ENCODE results near the gene BCAS3.

The BCAS3 gene

DNA sequence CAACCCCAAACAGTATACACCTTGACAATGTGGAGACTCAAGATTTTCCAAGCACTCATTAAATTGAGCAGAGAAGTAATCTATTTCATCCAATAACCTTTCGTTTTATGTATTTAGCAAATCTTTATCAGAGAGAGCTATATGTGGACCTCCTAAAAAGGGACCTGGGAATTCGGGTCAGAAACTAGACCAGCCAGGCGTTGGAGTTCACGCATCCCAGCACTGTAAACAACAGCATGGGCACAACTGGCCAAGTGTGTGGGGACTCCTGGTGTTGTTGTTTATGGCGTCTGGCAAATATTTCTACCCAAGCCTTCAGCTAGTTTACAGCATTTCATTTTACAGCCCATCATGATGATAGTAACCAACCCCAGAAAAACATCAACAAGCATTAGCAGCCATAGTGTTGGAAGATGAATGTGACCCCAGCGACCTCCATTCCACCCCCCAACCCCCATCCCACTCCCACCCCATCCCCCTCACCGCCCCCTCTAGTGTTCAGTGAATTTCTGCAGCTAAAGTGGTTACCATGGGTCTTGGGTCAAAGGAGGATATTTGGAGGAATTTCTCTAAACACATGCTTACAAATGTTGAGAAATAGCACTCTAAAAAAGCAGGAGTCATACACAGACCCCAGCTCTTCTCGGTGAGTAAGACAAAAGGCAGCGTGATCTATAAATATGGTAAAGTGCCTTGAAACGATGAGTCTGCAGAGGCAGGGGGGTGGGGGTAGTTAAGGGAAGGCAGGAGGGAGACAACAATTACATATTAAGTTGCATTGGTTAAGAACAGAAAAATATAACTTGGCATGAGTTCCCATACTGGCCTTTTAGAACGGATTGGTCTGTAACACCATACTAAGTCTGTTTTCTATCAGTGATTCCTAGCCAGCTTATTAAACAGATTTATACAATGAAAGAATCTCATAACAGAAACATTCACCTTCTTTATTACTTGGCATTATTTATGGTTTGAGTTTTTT is 630.5 kb downstream of the BCAS3 start:
- H3K4me3 ChIP-seq (replicated peaks in 1 of 2; ENCODE audit: low read depth in 2 of 2, low read length in 2 of 2): no peak overlapping the region
- TF ChIP-seq, protein P1, sequence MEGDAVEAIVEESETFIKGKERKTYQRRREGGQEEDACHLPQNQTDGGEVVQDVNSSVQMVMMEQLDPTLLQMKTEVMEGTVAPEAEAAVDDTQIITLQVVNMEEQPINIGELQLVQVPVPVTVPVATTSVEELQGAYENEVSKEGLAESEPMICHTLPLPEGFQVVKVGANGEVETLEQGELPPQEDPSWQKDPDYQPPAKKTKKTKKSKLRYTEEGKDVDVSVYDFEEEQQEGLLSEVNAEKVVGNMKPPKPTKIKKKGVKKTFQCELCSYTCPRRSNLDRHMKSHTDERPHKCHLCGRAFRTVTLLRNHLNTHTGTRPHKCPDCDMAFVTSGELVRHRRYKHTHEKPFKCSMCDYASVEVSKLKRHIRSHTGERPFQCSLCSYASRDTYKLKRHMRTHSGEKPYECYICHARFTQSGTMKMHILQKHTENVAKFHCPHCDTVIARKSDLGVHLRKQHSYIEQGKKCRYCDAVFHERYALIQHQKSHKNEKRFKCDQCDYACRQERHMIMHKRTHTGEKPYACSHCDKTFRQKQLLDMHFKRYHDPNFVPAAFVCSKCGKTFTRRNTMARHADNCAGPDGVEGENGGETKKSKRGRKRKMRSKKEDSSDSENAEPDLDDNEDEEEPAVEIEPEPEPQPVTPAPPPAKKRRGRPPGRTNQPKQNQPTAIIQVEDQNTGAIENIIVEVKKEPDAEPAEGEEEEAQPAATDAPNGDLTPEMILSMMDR (IDR thresholded peaks at IDR 0.05; ENCODE audit: low read depth, low read length): no peak
- DNase-seq (ENCODE audit: low read depth in 2 of 2): peak; percentile 93 to 98

DNA sequence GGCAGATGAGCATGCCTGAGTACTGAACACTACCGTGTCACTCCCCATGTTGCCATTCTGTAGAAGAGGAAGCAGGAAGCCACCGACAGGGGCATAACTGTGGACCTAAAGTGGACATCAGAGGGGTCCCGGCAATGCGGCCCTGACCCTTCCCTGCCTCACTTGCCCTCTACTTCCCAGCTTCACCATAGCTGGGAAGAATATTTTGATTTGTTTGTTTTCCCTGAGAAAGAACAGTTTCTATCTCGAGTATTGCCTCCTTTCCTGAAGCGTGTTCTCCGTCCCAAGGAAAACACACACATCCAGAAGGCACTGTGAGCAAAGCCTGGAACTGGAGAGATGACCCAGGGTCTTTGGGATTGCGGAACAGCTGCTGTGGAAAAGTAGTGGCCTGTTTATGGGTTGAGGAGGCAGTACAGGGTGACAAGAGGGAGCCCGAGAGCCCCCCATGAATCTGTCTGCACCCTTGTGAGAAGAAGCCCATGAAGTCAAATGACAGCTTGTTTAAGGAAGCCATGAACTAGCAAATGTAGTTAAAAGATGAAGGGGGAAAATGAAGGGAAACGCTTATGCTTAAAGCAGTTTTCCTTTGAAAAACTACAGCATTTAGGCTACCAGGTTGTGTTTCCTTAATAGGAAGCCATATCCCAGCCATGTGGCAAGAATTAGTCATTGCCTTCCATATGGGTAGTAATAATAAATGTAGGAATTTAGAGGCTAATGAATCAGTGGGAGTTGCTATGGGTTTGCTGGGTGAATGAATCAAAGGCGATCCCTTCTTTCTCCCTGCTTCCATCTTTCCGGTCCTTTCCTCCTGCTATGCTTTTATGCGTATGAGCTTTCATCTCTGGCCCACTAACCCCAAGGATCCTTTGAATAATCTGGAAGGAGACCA is 632.0 kb downstream of the BCAS3 start:
- no peak overlapping the region for H3K4me3 ChIP-seq (replicated peaks in 1 of 2; ENCODE audit: low read depth in 2 of 2, low read length in 2 of 2)
- TF ChIP-seq, protein P1 (IDR thresholded peaks at IDR 0.05; ENCODE audit: low read depth, low read length): no peak
- peak; percentile 52 to 89 for DNase-seq (ENCODE audit: low read depth in 2 of 2)

DNA sequence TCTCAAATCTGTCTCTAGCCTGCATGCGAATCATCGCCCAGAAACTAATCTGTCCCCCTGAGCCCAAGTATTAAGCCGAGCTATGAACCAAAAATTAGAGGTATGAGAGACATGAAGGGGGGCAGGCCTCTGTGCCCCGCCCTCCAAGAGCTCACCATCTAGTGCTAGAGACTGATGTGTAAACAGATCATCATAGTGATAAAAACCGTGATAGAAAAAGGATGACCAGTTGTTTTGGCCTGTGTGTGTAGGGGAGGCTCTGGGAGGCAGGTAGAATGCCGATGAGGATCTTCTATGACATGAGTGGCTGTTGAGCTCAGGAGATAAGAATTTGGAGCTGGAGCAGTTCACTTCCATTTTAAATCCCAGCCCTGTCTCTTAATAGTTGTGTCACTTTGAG is 632.9 kb downstream of the BCAS3 start:
- no peak overlapping the region for H3K4me3 ChIP-seq (replicated peaks in 1 of 2; ENCODE audit: low read depth in 2 of 2, low read length in 2 of 2)
- TF ChIP-seq, protein P1 (IDR thresholded peaks at IDR 0.05; ENCODE audit: low read depth, low read length): no peak
- DNase-seq (ENCODE audit: low read depth in 2 of 2): no peak

DNA sequence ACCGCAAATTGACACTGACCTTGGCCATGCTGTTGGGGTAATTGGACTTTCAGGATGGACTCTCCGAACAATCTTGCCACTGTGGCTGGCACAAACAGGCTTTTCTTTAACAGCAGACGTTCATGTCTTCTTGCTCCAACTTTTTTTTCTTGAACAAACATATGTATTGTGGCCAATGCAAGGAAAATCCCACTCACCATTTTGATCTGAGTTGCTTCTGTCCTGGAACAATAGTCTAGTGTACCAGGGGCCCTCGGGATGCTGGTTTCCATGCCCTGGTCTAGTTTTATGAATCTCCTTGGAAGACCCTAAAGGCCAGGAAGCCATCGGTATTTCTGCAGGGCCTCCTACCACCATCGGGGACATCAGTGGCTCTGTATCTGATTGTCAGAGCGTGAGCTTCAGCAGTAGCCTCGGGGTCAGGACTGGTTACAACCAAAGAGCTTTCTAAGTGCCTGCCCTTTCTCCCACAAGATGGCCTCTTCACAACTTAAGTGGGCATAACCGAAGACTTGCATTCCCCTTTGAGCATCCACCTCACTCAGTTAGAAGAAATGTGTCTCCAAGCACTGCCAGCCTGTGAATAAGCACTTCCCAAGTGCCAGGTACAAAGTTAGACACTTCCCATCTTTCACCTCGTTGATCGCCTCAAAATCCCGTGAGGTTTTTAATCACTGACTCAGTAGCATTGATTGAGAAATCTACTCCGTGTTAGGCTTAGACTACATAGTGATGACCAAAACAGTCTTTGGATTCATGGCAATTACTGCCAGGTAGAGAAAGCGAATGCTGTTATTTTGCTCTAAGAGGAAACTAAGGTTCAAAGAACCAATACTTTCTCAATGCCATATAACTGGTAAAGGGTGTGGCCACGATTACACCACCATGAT is 635.0 kb downstream of the BCAS3 start:
- H3K4me3 ChIP-seq (replicated peaks in 1 of 2; ENCODE audit: low read depth in 2 of 2, low read length in 2 of 2): no peak overlapping the region
- TF ChIP-seq, protein P1 (IDR thresholded peaks at IDR 0.05; ENCODE audit: low read depth, low read length): no peak
- DNase-seq (ENCODE audit: low read depth in 2 of 2): no peak

DNA sequence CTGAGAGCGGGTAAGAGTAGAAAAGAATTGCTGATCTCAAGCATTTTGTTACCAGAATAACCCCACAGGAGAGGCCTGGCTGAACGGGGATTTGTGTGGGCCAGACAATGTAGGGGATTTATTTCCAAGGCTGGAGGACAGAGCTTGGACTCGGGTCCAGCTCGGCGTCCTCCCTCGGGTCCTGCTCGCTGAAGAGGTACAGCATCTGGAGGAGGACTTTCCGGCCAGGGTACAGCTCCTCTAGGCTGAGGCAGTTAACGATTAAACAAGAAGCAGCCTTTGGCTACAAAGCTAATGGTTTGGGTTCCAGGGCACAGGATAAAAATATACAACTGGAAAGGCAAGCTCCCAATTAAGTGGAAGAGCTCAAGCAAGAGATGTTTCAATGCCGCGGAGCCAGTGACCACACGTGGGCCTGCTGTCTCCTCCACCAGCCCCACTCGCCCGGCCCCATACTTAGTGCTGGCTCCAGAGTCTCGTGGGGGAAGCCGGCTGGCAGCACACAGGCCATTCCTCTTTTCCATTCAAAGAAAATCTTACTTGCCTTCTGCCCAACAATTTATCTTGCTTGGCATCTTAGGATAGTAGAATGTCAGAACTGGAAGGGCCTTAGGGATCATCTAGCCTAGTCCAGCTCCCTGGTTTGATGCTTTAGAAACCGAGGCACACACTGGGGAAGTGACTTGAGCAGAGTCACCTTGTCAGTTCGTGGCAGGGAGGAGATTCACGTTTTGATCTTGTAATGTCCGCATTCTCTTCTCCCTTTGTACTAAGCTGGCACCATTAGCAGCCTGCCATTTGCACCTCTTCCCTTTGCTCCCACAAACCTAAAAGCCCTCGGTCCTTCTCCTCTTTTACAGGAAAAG is 636.0 kb downstream of the BCAS3 start:
- no peak for DNase-seq (ENCODE audit: low read depth in 2 of 2)
- TF ChIP-seq, protein P1 (IDR thresholded peaks at IDR 0.05; ENCODE audit: low read depth, low read length): no peak

More for the DNA sequence above, 636.0 kb downstream of the BCAS3 start:
- no peak overlapping the region for H3K4me3 ChIP-seq (replicated peaks in 1 of 2; ENCODE audit: low read depth in 2 of 2, low read length in 2 of 2)
